Loucy (cell line): ENCODE data around the gene IL12RB2.

ENCODE experiments used
- H2AFZ ChIP-seq: fragments of 200-600 bp; sonication (generic); 2 replicates; pipeline ENCODE4 v1.6.0; 2016; ENCODE audit warnings: antibody characterized with exemption, mild to moderate bottlenecking, low read length, moderate library complexity
- H3F3A ChIP-seq: fragments of 200-600 bp; 2 replicates; pipeline ENCODE4 v1.6.0; 2016; ENCODE audit warnings: antibody characterized with exemption, low read depth, mild to moderate bottlenecking
- H3K27me3 ChIP-seq: fragments of 200-600 bp; sonication (generic); 2 replicates; pipeline ENCODE4 v1.6.1; 2014; ENCODE audit warnings: low read length, mild to moderate bottlenecking; ENCODE audit not compliant: insufficient read depth, poor library complexity, severe bottlenecking
- H3K36me3 ChIP-seq: fragments of 200-600 bp; sonication (generic); 2 replicates; pipeline ENCODE4 v1.6.1; 2016; ENCODE audit warnings: low read length; ENCODE audit not compliant: insufficient read depth
- H3K4me1 ChIP-seq: fragments of 200-600 bp; sonication (generic); 2 replicates; pipeline ENCODE4 v1.5.1; 2014; ENCODE audit warnings: low read length, mild to moderate bottlenecking; ENCODE audit not compliant: insufficient read depth, poor library complexity, severe bottlenecking
- H3K4me2 ChIP-seq: fragments of 200-600 bp; sonication (generic); 2 replicates; pipeline ENCODE4 v1.6.0; 2014; ENCODE audit warnings: antibody characterized with exemption, low read length, low read depth, mild to moderate bottlenecking; ENCODE audit not compliant: poor library complexity, severe bottlenecking
- H3K4me3 ChIP-seq: fragments of 200-600 bp; sonication (generic); 2 replicates; pipeline ENCODE4 v1.5.1; 2014; ENCODE audit warnings: low read length, mild to moderate bottlenecking, mixed read lengths; ENCODE audit not compliant: poor library complexity, severe bottlenecking
- H3K79me2 ChIP-seq: fragments of 200-600 bp; sonication (generic); 2 replicates; pipeline ENCODE4 v1.6.1; 2014; ENCODE audit warnings: low read length; ENCODE audit not compliant: insufficient read depth
- H3K9ac ChIP-seq: fragments of 200-600 bp; sonication (generic); 2 replicates; pipeline ENCODE4 v1.6.0; 2014; ENCODE audit warnings: mild to moderate bottlenecking, low read depth, low read length, moderate library complexity; ENCODE audit not compliant: poor library complexity, severe bottlenecking
- H3K9me2 ChIP-seq: fragments of 200-600 bp; sonication (generic); replicated peaks from 2 replicates; pipeline ENCODE4 v1.6.1; 2016; ENCODE audit warnings: low read depth, low read length, mixed read lengths
- H3K9me3 ChIP-seq: fragments of 200-600 bp; sonication (generic); 2 replicates; pipeline ENCODE4 v1.6.1; 2014; ENCODE audit warnings: mild to moderate bottlenecking, antibody characterized with exemption, low read length, low read depth; ENCODE audit not compliant: insufficient read depth
- H4K20me1 ChIP-seq: fragments of 200-600 bp; sonication (generic); 2 replicates; pipeline ENCODE4 v1.6.0; 2014; ENCODE audit warnings: antibody characterized with exemption, low read length, mild to moderate bottlenecking; ENCODE audit not compliant: insufficient read depth, poor library complexity, severe bottlenecking
- EZH2phosphoT487 ChIP-seq: fragments of 200-600 bp; IDR thresholded peaks from 2 replicates; pipeline ENCODE4 v1.6.1; 2018; ENCODE audit warnings: antibody characterized with exemption, mild to moderate bottlenecking, moderate library complexity, borderline replicate concordance
- TF ChIP-seq, protein P1 (sequence below): fragments of 200-600 bp; sonication (generic); conservative IDR thresholded peaks from 2 replicates; pipeline ENCODE4 v1.5.1; 2014; ENCODE audit warnings: mild to moderate bottlenecking, antibody characterized with exemption, low read length

Gene IL12RB2

DNA sequence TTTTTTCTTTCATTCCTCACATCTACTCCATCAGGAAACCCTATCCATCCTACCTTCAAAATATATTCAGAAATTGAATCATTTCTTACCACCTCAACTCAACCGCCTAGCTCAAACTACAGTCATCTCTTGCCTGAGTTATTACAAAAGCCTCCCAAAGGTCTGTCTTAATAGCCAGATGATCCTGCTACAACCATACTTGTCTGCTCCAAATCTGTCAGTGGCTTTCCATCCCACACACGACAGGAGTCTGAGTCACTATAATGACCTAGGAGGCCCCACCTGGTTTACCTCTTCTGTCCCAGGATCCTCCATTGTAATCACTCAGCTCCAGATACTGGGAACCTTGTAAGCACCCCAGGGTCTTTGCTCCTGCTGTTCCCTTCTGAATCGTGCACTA lies 37.1 kb upstream of the IL12RB2 start:
- Histone ChIP-seq H2AFZ (no peak overlapping the region), H3K79me2 (0 out of 2 replicates have a peak, but pooled peaks cover 4% of the 10 kb centered on the region), H3K9me2 (no peaks in the 10 kb centered on the region), H3K4me2 (no peak overlapping the region), H3K36me3 (peaks cover 5% of the 10 kb centered on the region; the same call in 1 of the 2 replicates), H3F3A (peaks cover 4% of the 10 kb centered on the region; the same call in 1 of the 2 replicates), H3K4me3 (no peak overlapping the region), H3K9me3 (peaks cover 12% of the 10 kb centered on the region; the same call in 1 of the 2 replicates), H3K4me1 (peaks cover 50% of the 10 kb centered on the region), H4K20me1 (no peaks in the 10 kb centered on the region), H3K27me3 (no peaks in the 10 kb centered on the region), H3K9ac (no peak overlapping the region)
- no peak for TF ChIP-seq EZH2phosphoT487
- TF ChIP-seq, protein P1, sequence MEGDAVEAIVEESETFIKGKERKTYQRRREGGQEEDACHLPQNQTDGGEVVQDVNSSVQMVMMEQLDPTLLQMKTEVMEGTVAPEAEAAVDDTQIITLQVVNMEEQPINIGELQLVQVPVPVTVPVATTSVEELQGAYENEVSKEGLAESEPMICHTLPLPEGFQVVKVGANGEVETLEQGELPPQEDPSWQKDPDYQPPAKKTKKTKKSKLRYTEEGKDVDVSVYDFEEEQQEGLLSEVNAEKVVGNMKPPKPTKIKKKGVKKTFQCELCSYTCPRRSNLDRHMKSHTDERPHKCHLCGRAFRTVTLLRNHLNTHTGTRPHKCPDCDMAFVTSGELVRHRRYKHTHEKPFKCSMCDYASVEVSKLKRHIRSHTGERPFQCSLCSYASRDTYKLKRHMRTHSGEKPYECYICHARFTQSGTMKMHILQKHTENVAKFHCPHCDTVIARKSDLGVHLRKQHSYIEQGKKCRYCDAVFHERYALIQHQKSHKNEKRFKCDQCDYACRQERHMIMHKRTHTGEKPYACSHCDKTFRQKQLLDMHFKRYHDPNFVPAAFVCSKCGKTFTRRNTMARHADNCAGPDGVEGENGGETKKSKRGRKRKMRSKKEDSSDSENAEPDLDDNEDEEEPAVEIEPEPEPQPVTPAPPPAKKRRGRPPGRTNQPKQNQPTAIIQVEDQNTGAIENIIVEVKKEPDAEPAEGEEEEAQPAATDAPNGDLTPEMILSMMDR: no peak

DNA sequence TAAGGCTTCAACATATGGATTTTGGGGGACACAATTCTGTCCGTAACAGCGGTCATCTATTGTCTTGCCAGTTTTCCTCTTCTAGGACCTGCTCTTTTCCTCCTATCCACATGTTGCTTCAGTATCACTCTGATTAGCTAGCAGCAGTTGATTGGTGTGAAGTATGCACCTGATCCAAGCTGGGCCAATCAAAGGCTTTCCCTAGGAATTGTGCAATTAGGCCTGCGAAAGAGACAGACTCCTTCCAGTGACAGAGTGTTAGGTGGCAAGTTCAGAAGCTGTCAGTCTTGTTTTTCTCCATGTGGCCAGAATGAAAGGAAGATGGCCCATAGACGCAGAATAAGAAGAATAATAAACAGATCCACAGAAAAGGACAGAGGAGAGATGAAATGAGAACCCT lies 34.1 kb upstream of the IL12RB2 start:
- Histone ChIP-seq H2AFZ (no peak overlapping the region), H3K4me3 (no peak overlapping the region), H3K9ac (no peak overlapping the region), H3F3A (0 out of 2 replicates have a peak, but pooled peaks cover 2% of the 10 kb centered on the region), H3K4me1 (peaks cover 36% of the 10 kb centered on the region), H3K36me3 (peaks cover 5% of the 10 kb centered on the region; the same call in 1 of the 2 replicates), H4K20me1 (no peaks in the 10 kb centered on the region), H3K79me2 (no peaks in the 10 kb centered on the region), H3K9me2 (no peaks in the 10 kb centered on the region), H3K27me3 (no peaks in the 10 kb centered on the region), H3K9me3 (peaks cover 12% of the 10 kb centered on the region; the same call in 1 of the 2 replicates), H3K4me2 (no peak overlapping the region)
- TF ChIP-seq, protein P1: no peak
- no peak for TF ChIP-seq EZH2phosphoT487

DNA sequence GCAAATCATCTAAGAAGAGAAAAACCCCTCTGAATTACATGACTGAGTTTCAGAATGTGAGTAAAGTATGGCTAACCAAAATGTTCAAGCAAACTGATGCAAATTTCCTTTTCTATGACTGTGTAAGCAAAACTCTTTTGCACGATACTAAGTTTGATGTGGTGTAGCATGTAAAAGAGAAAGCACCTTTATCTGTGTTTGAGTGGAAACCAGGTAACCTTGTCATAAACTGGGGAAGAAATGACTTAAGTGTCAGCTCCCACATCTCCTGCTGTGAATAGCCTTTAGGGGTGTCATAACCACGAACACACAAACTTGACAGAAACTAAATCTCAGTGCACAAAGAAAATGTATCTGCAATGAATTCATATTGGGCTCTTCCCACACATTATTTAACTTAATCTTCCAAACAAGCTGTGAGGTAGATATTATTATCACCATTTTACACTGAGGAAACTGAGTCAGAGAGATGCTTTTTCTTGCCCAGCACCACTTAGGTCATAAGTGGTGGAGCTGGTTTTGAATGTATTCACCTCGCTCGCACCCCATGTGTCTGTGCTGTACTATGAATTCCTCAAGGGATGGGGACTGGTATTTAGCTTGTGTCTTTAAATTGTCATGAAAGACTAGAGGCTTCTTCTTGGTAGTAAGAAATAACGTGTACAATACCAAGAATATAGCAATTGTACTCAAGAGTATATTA lies 32.9 kb upstream of the IL12RB2 start:
- H3K9me2 ChIP-seq: no peaks in the 10 kb centered on the region
- no peak overlapping the region for H3K4me2 ChIP-seq
- no peak overlapping the region for H3K4me3 ChIP-seq
- peaks cover 5% of the 10 kb centered on the region; the same call in 1 of the 2 replicates for H3K36me3 ChIP-seq
- no peaks in the 10 kb centered on the region for H4K20me1 ChIP-seq
- no peak for TF ChIP-seq EZH2phosphoT487
- TF ChIP-seq, protein P1: no peak
- peaks cover 24% of the 10 kb centered on the region for H3K4me1 ChIP-seq
- H3F3A ChIP-seq: 0 out of 2 replicates have a peak, but pooled peaks cover 2% of the 10 kb centered on the region
- H2AFZ ChIP-seq: no peak overlapping the region
- no peaks in the 10 kb centered on the region for H3K79me2 ChIP-seq
- H3K9ac ChIP-seq: no peak overlapping the region
- peaks cover 12% of the 10 kb centered on the region; the same call in 1 of the 2 replicates for H3K9me3 ChIP-seq
- no peaks in the 10 kb centered on the region for H3K27me3 ChIP-seq
